Measurements from ENCODE around the gene INPP5J. TPM values are rescaled to one million over a fixed set of nuclear protein-coding genes. Genes with fewer than 3 reads are reported as not detected.
A peak's percentile ranks its signal among the peaks of the same experiment; 100 is the strongest.

The INPP5J gene
- total and polyA plus RNA-seq, 10 donors = 0.14 to 0.87 (median 0.43) TPM; not detected in 2

- Histone ChIP-seq H3K9me3 (no peaks in the 10 kb centered on the region), H3K4me1 (peaks cover 12 to 77% (median 61%) of the 10 kb centered on the region in 6 donors), H3K4me3 (peak overlapping the region; percentile 69 to 95 (median 82)), H3K36me3 (peaks cover 0 to 18% (median 0%) of the 10 kb centered on the region in 6 donors), H3K27me3 (replicated peaks in 1 of 7) (no peaks in the 10 kb centered on the region), H3K27ac (peak overlapping the region in 7 of 8 donors; percentile 76 to 96 (median 92))
- intact Hi-C loops (cut with DNase I; ENCODE audit: low total_unique reads) = loop anchor here (5.0 kb wide), 1 partner anchor 115 kb away; the partner anchor contains the start of genes MORC2 and TUG1
- DNase-seq = no peak
- whole genome bisulfite sequencing, 5 donors = 49 to 66% (median 58%) methylated on average over 6 of the region's 6 CpGs
- TF ChIP-seq CTCF (IDR thresholded peaks at IDR 0.05 in 8 of 11, conservative IDR thresholded peaks at IDR 0.05 in 3 of 11) (no peak), POLR2A (IDR thresholded peaks at IDR 0.05) (no peak), POLR2AphosphoS5 (IDR thresholded peaks at IDR 0.05) (no peak)
These were observed 40.7 kb upstream of the INPP5J start for GRCh38 chr22:31081963-31082605.

- DNase-seq = peak; percentile 82
- H3K9me3 ChIP-seq = no peaks in the 10 kb centered on the region
- H3K36me3 ChIP-seq = peaks cover 0 to 25% (median under 1%) of the 10 kb centered on the region in 6 donors
- no peaks in the 10 kb centered on the region for H3K27me3 ChIP-seq (replicated peaks in 1 of 7)
- peaks cover 12 to 84% (median 64%) of the 10 kb centered on the region in 6 donors for H3K4me1 ChIP-seq
- H3K4me3 ChIP-seq = peak overlapping the region; percentile 69 to 95 (median 82)
- intact Hi-C loops (cut with DNase I; ENCODE audit: low total_unique reads) = loop anchor here (5.0 kb wide), 1 partner anchor 115 kb away; the partner anchor contains the start of genes MORC2 and TUG1
- H3K27ac ChIP-seq = peak overlapping the region in 7 of 8 donors; percentile 76 to 96 (median 92)
- WGBS, 5 donors = 73 to 84% (median 79%) methylated on average over 11 of the region's 11 CpGs
- TF ChIP-seq POLR2A (IDR thresholded peaks at IDR 0.05) = no peak
- TF ChIP-seq CTCF (IDR thresholded peaks at IDR 0.05 in 8 of 11, conservative IDR thresholded peaks at IDR 0.05 in 3 of 11) = peak; percentile 11 to 73 (median 56)
- TF ChIP-seq POLR2AphosphoS5 (IDR thresholded peaks at IDR 0.05) = peak in 2 of 3 donors; percentile 37 to 47
These were observed 40.0 kb upstream of the INPP5J start for GRCh38 chr22:31082606-31083376.

GRCh38 chr22:31083377-31083768, 39.4 kb upstream of the INPP5J start:
- intact Hi-C loops (cut with DNase I; ENCODE audit: low total_unique reads) = loop anchor here (5.0 kb wide), 1 partner anchor 116 kb away; the partner anchor contains the start of genes MORC2 and TUG1
- 59 to 88% (median 76%) methylated on average over 3 of the region's 3 CpGs for WGBS, 5 donors

GRCh38 chr22:31083923-31084810, 38.6 kb upstream of the INPP5J start:
- Histone ChIP-seq H3K9me3 (no peaks in the 10 kb centered on the region), H3K4me3 (peak overlapping the region; percentile 69 to 95 (median 82)), H3K27me3 (replicated peaks in 1 of 7) (no peaks in the 10 kb centered on the region), H3K4me1 (peaks cover 12 to 89% (median 70%) of the 10 kb centered on the region in 6 donors), H3K36me3 (peaks cover 0 to 39% (median 12%) of the 10 kb centered on the region in 6 donors), H3K27ac (peak overlapping the region; percentile 89 to 96 (median 92))
- intact Hi-C loops (cut with DNase I; ENCODE audit: low total_unique reads) = loop anchor here (5.0 kb wide), 1 partner anchor 117 kb away; the partner anchor contains the start of genes MORC2 and TUG1
- peak; percentile 80 for DNase-seq
- 11 to 16% (median 14%) methylated on average over 13 to 18 of the region's 18 CpGs for WGBS, 5 donors
- no peak for TF ChIP-seq POLR2A (IDR thresholded peaks at IDR 0.05)
- TF ChIP-seq POLR2AphosphoS5 (IDR thresholded peaks at IDR 0.05) = no peak
- no peak for TF ChIP-seq CTCF (IDR thresholded peaks at IDR 0.05 in 8 of 11, conservative IDR thresholded peaks at IDR 0.05 in 3 of 11)

More at GRCh38 chr22:31083377-31083768, 39.4 kb upstream of the INPP5J start:
- Histone ChIP-seq H3K27ac (peak overlapping the region in 7 of 8 donors; percentile 6 to 96 (median 92)), H3K27me3 (replicated peaks in 1 of 7) (no peaks in the 10 kb centered on the region), H3K9me3 (no peaks in the 10 kb centered on the region), H3K36me3 (peaks cover 0 to 31% (median 5%) of the 10 kb centered on the region in 6 donors), H3K4me3 (peak overlapping the region; percentile 69 to 95 (median 82)), H3K4me1 (peaks cover 12 to 86% (median 65%) of the 10 kb centered on the region in 6 donors)
- no peak for TF ChIP-seq POLR2A (IDR thresholded peaks at IDR 0.05)
- no peak for DNase-seq

All from spleen (tissue), 11 donors.